HepG2 (cell line): ENCODE data around the gene P3H4. TPM values are rescaled to one million over a fixed set of nuclear protein-coding genes. Genes with fewer than 3 reads are reported as not detected.

ENCODE experiments used
- AGO2 ChIP-seq: fragments of 200-400 bp; formaldehyde crosslinking; optimal IDR thresholded peaks from 2 replicates; pipeline ENCODE3; 2017; ENCODE audit warnings: mild to moderate bottlenecking, low read depth, low read length, moderate library complexity
- FOXA1 ChIP-seq, 2 experiments: fragments of 450-650 bp in 1 of 2; sonication (generic) in 1 of 2; formaldehyde crosslinking in 1 of 2; IDR thresholded peaks; 2 replicates each; pipeline versions ENCODE4 v1.4.0 to v1.6.1; 2016 to 2020; ENCODE audit warnings: missing genetic modification reagents in 1 of 2
- GATAD1 ChIP-seq: IDR thresholded peaks from 2 replicates; pipeline ENCODE4 v1.6.1; 2016; ENCODE audit warnings: missing genetic modification reagents, missing compliant biosample characterization
- GMEB1 ChIP-seq: sonication (generic); formaldehyde crosslinking; IDR thresholded peaks from 2 replicates; pipeline ENCODE4 v1.5.1; 2020; ENCODE audit warnings: missing genetic modification reagents, mild to moderate bottlenecking, borderline replicate concordance
- KDM5A ChIP-seq: fragments of 200-600 bp; sonication (generic); IDR thresholded peaks from 2 replicates; pipeline ENCODE4 v1.7.0; 2018; ENCODE audit warnings: antibody characterized with exemption, mild to moderate bottlenecking, low read length, borderline replicate concordance
- KMT2A ChIP-seq: sonication (generic); formaldehyde crosslinking; IDR thresholded peaks from 2 replicates; pipeline ENCODE4 v1.4.0; 2020; ENCODE audit warnings: missing genetic modification reagents
- MAX ChIP-seq: IDR thresholded peaks from 2 replicates; pipeline ENCODE4 v1.6.1; 2012; ENCODE audit warnings: inconsistent platforms
- MED1 ChIP-seq: sonication (generic); formaldehyde crosslinking; IDR thresholded peaks from 2 replicates; pipeline ENCODE4 v1.4.0; 2020; ENCODE audit warnings: missing genetic modification reagents
- RNF219 ChIP-seq: sonication (generic); formaldehyde crosslinking; IDR thresholded peaks from 2 replicates; pipeline ENCODE4 v1.5.0; 2020; ENCODE audit warnings: mild to moderate bottlenecking, missing genetic modification reagents
- SAFB2 ChIP-seq: sonication (generic); formaldehyde crosslinking; IDR thresholded peaks from 2 replicates; pipeline ENCODE4 v1.5.1; 2020; ENCODE audit warnings: missing genetic modification reagents, low read depth, mild to moderate bottlenecking, borderline replicate concordance
- TBP ChIP-seq: sonication (generic); formaldehyde crosslinking; IDR thresholded peaks from 2 replicates; pipeline ENCODE4 v1.5.0; 2020; ENCODE audit warnings: missing genetic modification reagents
- ZBTB42 ChIP-seq: sonication (generic); formaldehyde crosslinking; IDR thresholded peaks from 2 replicates; pipeline ENCODE4 v1.5.0; 2020; ENCODE audit warnings: mild to moderate bottlenecking, missing genetic modification reagents
- ZNF333 ChIP-seq: sonication (generic); formaldehyde crosslinking; IDR thresholded peaks from 2 replicates; pipeline ENCODE4 v1.4.0; 2020; ENCODE audit warnings: mild to moderate bottlenecking, missing genetic modification reagents, borderline replicate concordance
- ZNF350 ChIP-seq: sonication (generic); formaldehyde crosslinking; IDR thresholded peaks from 2 replicates; pipeline ENCODE4 v1.4.0; 2020; ENCODE audit warnings: mild to moderate bottlenecking, low read depth, missing genetic modification reagents, borderline replicate concordance
- ZNF646 ChIP-seq: sonication (generic); formaldehyde crosslinking; IDR thresholded peaks from 2 replicates; pipeline ENCODE4 v1.9.0; 2021; ENCODE audit warnings: mild to moderate bottlenecking, missing genetic modification reagents
- ZNF691 ChIP-seq: sonication (generic); formaldehyde crosslinking; IDR thresholded peaks from 2 replicates; pipeline ENCODE4 v1.4.0; 2020; ENCODE audit warnings: missing genetic modification reagents, low read depth, mild to moderate bottlenecking, borderline replicate concordance
- polyA plus RNA-seq, 8 experiments: library from polyadenylated mRNA; depleted of rRNA in 3 of 8; stranded (reverse) in 7 of 8; unstranded in 1 of 8; fragments of >200 nt; fragmentation: Illumina TruSeq in 4 of 8; extraction: Trizol in 4 of 8; gene quantifications; 2 replicates each; pipeline versions ENCODE4 v1.2.1 to v1.2.3, GENCODE V29; 2011 to 2016; ENCODE audit warnings: low read depth in 4 of 8, missing spikeins in 1 of 8, mixed read lengths in 1 of 8; ENCODE audit not compliant: insufficient read depth in 1 of 8
- total RNA-seq, 5 experiments: library from RNA; depleted of rRNA; stranded (reverse); fragments of >200 nt; fragmentation: Illumina TruSeq; extraction: Trizol; gene quantifications; 2 replicates each; pipeline ENCODE4 v1.2.3, GENCODE V29; 2016; ENCODE audit warnings: low read depth in 1 of 5

The P3H4 gene
- total and polyA plus RNA-seq, 2 of the 13 experiments (the other 11 are each of a cell fraction or from before 2014, with no cell fraction given) = 37.1 to 50.6 TPM

GRCh38 chr17:41835800-41836549, 24.2 kb upstream of the P3H4 start, which contains the start of gene NT5C3B (continued):
- TF ChIP-seq ZNF646 (CRISPR knock-in tag) = no peak
- TF ChIP-seq RNF219 = no peak
- no peak for TF ChIP-seq ZNF691
- peak; percentile 37; the same call in 1 of the 2 replicates for TF ChIP-seq KMT2A
- peak; percentile 27; the same call in 1 of the 2 replicates for TF ChIP-seq GATAD1
- TF ChIP-seq MAX = peak; percentile 59
- no peak for TF ChIP-seq FOXA1 (IDR thresholded peaks at IDR 0.05)
- no peak for TF ChIP-seq FOXA1 (CRISPR knock-in tag; IDR thresholded peaks at IDR 0.05)
- peak; percentile 75 for TF ChIP-seq AGO2
- TF ChIP-seq ZNF333 (CRISPR knock-in tag) = peak; percentile 82; the same call in 1 of the 2 replicates
- TF ChIP-seq GMEB1 (CRISPR knock-in tag) = peak; percentile 20; the same call in 1 of the 2 replicates
- no peak for TF ChIP-seq TBP (CRISPR knock-in tag)
- TF ChIP-seq KDM5A = peak; percentile 39; the same call in 1 of the 2 replicates
- peak; percentile 4; the same call in 1 of the 2 replicates for TF ChIP-seq MED1 (CRISPR knock-in tag)
- 0 out of 2 replicates have a peak, but pooled peaks have one; percentile 66 for TF ChIP-seq ZBTB42 (CRISPR knock-in tag)
- peak; percentile 77; the same call in 1 of the 2 replicates for TF ChIP-seq SAFB2 (CRISPR knock-in tag)
- no peak for TF ChIP-seq ZNF350 (CRISPR knock-in tag)
